ENCODE data around the gene FAM118A. TPM values are rescaled to one million over a fixed set of nuclear protein-coding genes. Genes with fewer than 3 reads are reported as not detected.

The FAM118A gene
- total RNA-seq, 1 experiment from 2014 or later = 20.3 TPM

- no peaks in the 10 kb centered on the region for H3F3A ChIP-seq (ENCODE audit: low read length, unreplicated experiment)
- TF ChIP-seq CTCF (conservative IDR thresholded peaks at IDR 0.05; ENCODE audit: low read depth, low read length) = no peak
- no peak for TF ChIP-seq EZH2 (IDR thresholded peaks at IDR 0.05; ENCODE audit: low read length, unreplicated experiment)
- TF ChIP-seq EZH2phosphoT487 (IDR thresholded peaks at IDR 0.05; ENCODE audit: borderline replicate concordance, low read length) = no peak
- peak overlapping the region; percentile 96 for H3K4me2 ChIP-seq (ENCODE audit: low read length)
- peak; percentile 64 for ATAC-seq
- peaks cover 6% of the 10 kb centered on the region for H3K4me1 ChIP-seq (ENCODE audit: insufficient read depth, low read length)
- no peaks in the 10 kb centered on the region for H3K79me2 ChIP-seq (ENCODE audit: low read length)
- H3K27ac ChIP-seq (ENCODE audit: low read length) = no peak overlapping the region
- no peaks in the 10 kb centered on the region for H3K9me2 ChIP-seq (replicated peaks; ENCODE audit: low read length)
- peak overlapping the region; percentile 74 for H3K4me3 ChIP-seq (ENCODE audit: low read length)
- H3K36me3 ChIP-seq (ENCODE audit: low read depth, low read length) = no peaks in the 10 kb centered on the region
- peak overlapping the region; percentile 94 for H2AFZ ChIP-seq (ENCODE audit: low read length)
- H3K9ac ChIP-seq (ENCODE audit: low read length) = peak overlapping the region; percentile 68
- ChIA-PET CTCF (interaction anchor here (0.6 kb wide), 1 partner anchor 131 kb away, joined by 4 read pairs; no protein-coding TSS in a partner anchor), POLR2A (ENCODE audit: unreplicated experiment) (no interaction called here)
- H4K20me1 ChIP-seq (ENCODE audit: low read length) = no peaks in the 10 kb centered on the region
- intact Hi-C loops (cut with micrococcal nuclease) = loop anchor here (2.0 kb wide), 1 partner anchor 42 kb away; no protein-coding TSS in a partner anchor
- BruUV-seq (replicated peaks) = no TSS peak
- H3K27me3 ChIP-seq (ENCODE audit: low read length) = no peaks in the 10 kb centered on the region
- no peaks in the 10 kb centered on the region for H3K9me3 ChIP-seq (ENCODE audit: low read length)
- no peak for DNase-seq
These were observed 41.4 kb upstream of the FAM118A start for GRCh38 chr22:45268167-45268957.

- DNase-seq (peak; percentile 78), ATAC-seq (peak; percentile 79)
- Histone ChIP-seq H3K36me3 (ENCODE audit: low read depth, low read length) (no peaks in the 10 kb centered on the region), H2AFZ (ENCODE audit: low read length) (peak overlapping the region; percentile 99), H3K9me3 (ENCODE audit: low read length) (no peaks in the 10 kb centered on the region), H3K27me3 (ENCODE audit: low read length) (no peaks in the 10 kb centered on the region), H3K79me2 (ENCODE audit: low read length) (no peaks in the 10 kb centered on the region), H3F3A (ENCODE audit: low read length, unreplicated experiment) (no peaks in the 10 kb centered on the region), H3K4me1 (ENCODE audit: insufficient read depth, low read length) (peaks cover 6% of the 10 kb centered on the region), H3K9ac (ENCODE audit: low read length) (peak overlapping the region; percentile 68), H4K20me1 (ENCODE audit: low read length) (no peaks in the 10 kb centered on the region), H3K9me2 (replicated peaks; ENCODE audit: low read length) (no peaks in the 10 kb centered on the region), H3K4me3 (ENCODE audit: low read length) (peak overlapping the region; percentile 74), H3K27ac (ENCODE audit: low read length) (no peak overlapping the region), H3K4me2 (ENCODE audit: low read length) (peak overlapping the region; percentile 99)
- no peak for TF ChIP-seq EZH2phosphoT487 (IDR thresholded peaks at IDR 0.05; ENCODE audit: borderline replicate concordance, low read length)
- peak; percentile 71 for TF ChIP-seq CTCF (conservative IDR thresholded peaks at IDR 0.05; ENCODE audit: low read depth, low read length)
- ChIA-PET POLR2A (ENCODE audit: unreplicated experiment) (no interaction called here), CTCF (no interaction called here)
- no TSS peak for BruUV-seq (replicated peaks)
- intact Hi-C loops (cut with micrococcal nuclease) = loop anchor here (1.0 to 2.0 kb wide), 2 partner anchors 42 to 166 kb away; no protein-coding TSS in a partner anchor
These were observed 40.5 kb upstream of the FAM118A start for GRCh38 chr22:45268958-45269844.
